SK-N-SH (cell line): Measurements from ENCODE around the gene BOD1. TPM values are rescaled to one million over a fixed set of nuclear protein-coding genes. Genes with fewer than 3 reads are reported as not detected.

ENCODE experiments used
- CTCF ChIA-PET: fragments of 300-600, 350-600 bp; formaldehyde crosslinking; extraction: SDS; loops from one replicate; lab custom pipeline; 2021; lab: Yijun Ruan, JAX
- POLR2A ChIA-PET: fragments of 350-600 bp; sonication (Branson Sonifier 250); formaldehyde crosslinking; extraction: SDS; loops from one replicate; lab custom pipeline; 2020; ENCODE audit warnings: antibody characterized with exemption, inconsistent platforms; lab: Yijun Ruan, JAX
- DNase-seq: peaks from one replicate; pipeline ENCODE4 v3.0.0; 2012
- H2AFZ ChIP-seq: fragments of 200-600 bp; sonication (generic); 2 replicates; pipeline ENCODE4 v1.8.1; 2016; ENCODE audit warnings: antibody characterized with exemption, mild to moderate bottlenecking, low read depth
- H3F3A ChIP-seq: fragments of 200-600 bp; sonication (generic); replicated peaks from 2 replicates; pipeline ENCODE3; 2016; ENCODE audit warnings: antibody characterized with exemption, mild to moderate bottlenecking; ENCODE audit not compliant: insufficient read depth
- H3K27ac ChIP-seq, 2 experiments: fragments of 200-500 bp in 1 of 2; fragments of 200-600 bp in 1 of 2; sonication (Bioruptor generic) in 1 of 2; sonication (generic), shearing (Covaris generic) in 1 of 2; 2 replicates each; pipeline versions ENCODE4 v1.5.1 to v1.6.1; 2014 to 2016; ENCODE audit warnings: low read depth in 2 of 2, inconsistent platforms in 1 of 2, low read length in 1 of 2, mild to moderate bottlenecking in 1 of 2, mixed read lengths in 1 of 2
- H3K27me3 ChIP-seq: fragments of 200-600 bp; sonication (generic), shearing (Covaris generic); 2 replicates; pipeline ENCODE4 v1.6.1; 2016; ENCODE audit warnings: mixed run types; ENCODE audit not compliant: insufficient read depth
- H3K36me3 ChIP-seq, 2 experiments: fragments of 200-500 bp in 1 of 2; fragments of 200-600 bp in 1 of 2; sonication (Bioruptor generic) in 1 of 2; sonication (generic) in 1 of 2; replicated peaks in 1 of 2; 2 replicates each; pipeline versions ENCODE3 to v1.5.1; 2014 to 2016; ENCODE audit warnings: low read length in 1 of 2, mild to moderate bottlenecking in 1 of 2; ENCODE audit not compliant: insufficient read depth in 2 of 2, control insufficient read depth in 1 of 2
- H3K4me1 ChIP-seq, 2 experiments: fragments of 200-500 bp in 1 of 2; fragments of 200-600 bp in 1 of 2; sonication (Bioruptor generic) in 1 of 2; sonication (generic), shearing (Covaris generic) in 1 of 2; 2 replicates each; pipeline versions ENCODE4 v1.5.1 to v1.6.1; 2014 to 2016; ENCODE audit warnings: low read depth in 1 of 2, low read length in 1 of 2, mixed run types in 1 of 2; ENCODE audit not compliant: insufficient read depth in 2 of 2, control insufficient read depth in 1 of 2
- H3K4me2 ChIP-seq: fragments of 200-600 bp; sonication (generic), shearing (Covaris generic); 2 replicates; pipeline ENCODE4 v1.6.1; 2017; ENCODE audit warnings: mixed run types
- H3K4me3 ChIP-seq, 2 experiments: fragments of 200-500 bp in 1 of 2; fragments of 200-600 bp in 1 of 2; sonication (Bioruptor generic) in 1 of 2; sonication (generic), shearing (Covaris generic) in 1 of 2; 2 replicates each; pipeline versions ENCODE4 v1.5.1 to v1.8.1; 2014 to 2016; ENCODE audit warnings: low read depth in 2 of 2, inconsistent platforms in 1 of 2, low read length in 1 of 2, mild to moderate bottlenecking in 1 of 2, mixed read lengths in 1 of 2, moderate library complexity in 1 of 2
- H3K79me2 ChIP-seq: fragments of 200-600 bp; sonication (generic); 2 replicates; pipeline ENCODE4 v1.8.1; 2017; ENCODE audit warnings: mild to moderate bottlenecking; ENCODE audit not compliant: insufficient read depth
- H3K9ac ChIP-seq: fragments of 200-600 bp; sonication (generic); 2 replicates; pipeline ENCODE4 v1.6.1; 2017; ENCODE audit warnings: mixed run types
- H3K9me2 ChIP-seq: fragments of 200-600 bp; sonication (generic); 2 replicates; pipeline ENCODE4 v1.6.1; 2017; ENCODE audit warnings: mixed run types
- H3K9me3 ChIP-seq: fragments of 200-600 bp; sonication (generic); 2 replicates; pipeline ENCODE4 v1.6.1; 2017; ENCODE audit warnings: mixed run types, mild to moderate bottlenecking, moderate library complexity
- H4K20me1 ChIP-seq: fragments of 200-600 bp; sonication (generic); 2 replicates; pipeline ENCODE4 v1.6.1; 2017; ENCODE audit warnings: mild to moderate bottlenecking, mixed run types; ENCODE audit not compliant: insufficient read depth
- CHD2 ChIP-seq: fragments of 150-350 bp; IDR thresholded peaks from 2 replicates; pipeline ENCODE4 v1.6.1; 2018; ENCODE audit warnings: low read length; ENCODE audit not compliant: partially characterized antibody
- CTCF ChIP-seq: fragments of 200-600 bp; sonication (generic); IDR thresholded peaks from 2 replicates; pipeline ENCODE4 v1.6.1; 2017; ENCODE audit warnings: antibody characterized with exemption, mild to moderate bottlenecking, moderate library complexity
- ELF1 ChIP-seq: IDR thresholded peaks from 2 replicates; pipeline ENCODE4 v1.4.0; 2012
- EP300 ChIP-seq, 2 experiments: IDR thresholded peaks; 2 replicates each; pipeline versions ENCODE4 v1.4.0 to v1.6.1; 2012; ENCODE audit warnings: borderline replicate concordance in 1 of 2, low read depth in 1 of 2, low read length in 1 of 2
- FOSL2 ChIP-seq: IDR thresholded peaks from 2 replicates; pipeline ENCODE4 v1.4.0; 2012; ENCODE audit warnings: low read depth, mild to moderate bottlenecking, moderate library complexity, borderline replicate concordance
- FOXJ3 ChIP-seq: sonication (generic); formaldehyde crosslinking; IDR thresholded peaks from 2 replicates; pipeline ENCODE4 v1.5.1; 2020; ENCODE audit warnings: mild to moderate bottlenecking, missing genetic modification reagents
- FOXM1 ChIP-seq: IDR thresholded peaks from 2 replicates; pipeline ENCODE4 v1.4.0; 2012; ENCODE audit warnings: low read depth, mild to moderate bottlenecking
- GABPA ChIP-seq: IDR thresholded peaks from 2 replicates; pipeline ENCODE4 v1.4.0; 2012; ENCODE audit warnings: low read depth, mild to moderate bottlenecking
- IRF3 ChIP-seq: fragments of 150-350 bp; IDR thresholded peaks from 2 replicates; pipeline ENCODE4 v1.6.1; 2016; ENCODE audit warnings: mild to moderate bottlenecking, low read depth, low read length
- JUND ChIP-seq: IDR thresholded peaks from 2 replicates; pipeline ENCODE4 v1.4.0; 2012
- MAX ChIP-seq: IDR thresholded peaks from 2 replicates; pipeline ENCODE4 v1.4.0; 2012; ENCODE audit warnings: low read depth
- MEF2A ChIP-seq: IDR thresholded peaks from 2 replicates; pipeline ENCODE4 v1.4.0; 2012; ENCODE audit warnings: low read depth, borderline replicate concordance
- NRF1 ChIP-seq: IDR thresholded peaks from 2 replicates; pipeline ENCODE4 v1.6.1; 2012; ENCODE audit warnings: low read depth, mild to moderate bottlenecking, low read length
- RFX5 ChIP-seq: IDR thresholded peaks from 2 replicates; pipeline ENCODE4 v1.6.1; 2012; ENCODE audit warnings: mild to moderate bottlenecking, improper control_type of control experiment, low read length
- RXRA ChIP-seq: IDR thresholded peaks from 2 replicates; pipeline ENCODE4 v1.4.0; 2012; ENCODE audit warnings: low read depth, mild to moderate bottlenecking, borderline replicate concordance
- SMC3 ChIP-seq: IDR thresholded peaks from 2 replicates; pipeline ENCODE4 v1.6.1; 2012; ENCODE audit warnings: low read depth, low read length, improper control_type of control experiment
- TAF1 ChIP-seq: IDR thresholded peaks from 2 replicates; pipeline ENCODE4 v1.6.1; 2012; ENCODE audit warnings: low read depth, mild to moderate bottlenecking, low read length, moderate library complexity, borderline replicate concordance
- TCF12 ChIP-seq: IDR thresholded peaks from 2 replicates; pipeline ENCODE4 v1.4.0; 2012
- TEAD4 ChIP-seq: IDR thresholded peaks from 2 replicates; pipeline ENCODE4 v1.4.0; 2012; ENCODE audit warnings: mild to moderate bottlenecking, borderline replicate concordance; ENCODE audit not compliant: insufficient read depth
- WGBS: methylation state at CpG from one replicate; pipeline ENCODE4 v1.1.6; 2017; ENCODE audit warnings: low lambda C conversion rate; 5-methylcytosine and 5-hydroxymethylcytosine counted together
- polyA plus RNA-seq, 3 experiments: library from polyadenylated mRNA; depleted of rRNA; stranded (reverse); fragments of >200 nt; gene quantifications; 2 replicates each; pipeline ENCODE4 v1.2.3, GENCODE V29; 2012
- TF ChIP-seq, protein P1 (sequence below): IDR thresholded peaks from 2 replicates; pipeline ENCODE4 v1.4.0; 2012; ENCODE audit warnings: low read depth, borderline replicate concordance

Gene BOD1
- polyA plus RNA-seq, 1 of the 3 experiments (the other 2 are of a cell fraction), result 45.3 TPM

GRCh38 chr5:173640156-173640804 is 23.8 kb upstream of the BOD1 start:
- Histone ChIP-seq H3K9me2 (no peaks in the 10 kb centered on the region), H3K27me3 (no peaks in the 10 kb centered on the region; the same call in 1 of the 2 replicates), H3K9me3 (no peaks in the 10 kb centered on the region), H3K27ac (no peak overlapping the region), H3K36me3 (no peaks in the 10 kb centered on the region), H3K4me1 (peaks cover 0 to 28% of the 10 kb centered on the region in 2 experiments; a peak in 1 of 4 replicates), H2AFZ (no peak overlapping the region), H3K4me3 (no peak overlapping the region), H3K79me2 (no peaks in the 10 kb centered on the region), H4K20me1 (no peaks in the 10 kb centered on the region), H3F3A (no peaks in the 10 kb centered on the region), H3K9ac (no peak overlapping the region), H3K4me2 (no peak overlapping the region)
- 42% methylated on average over 4 of the region's 4 CpGs for WGBS
- POLR2A ChIA-PET, result no interaction called here
- no peak for DNase-seq
- no peak for TF ChIP-seq IRF3
- 0 out of 2 replicates have a peak, but pooled peaks have one; percentile 15 for TF ChIP-seq CTCF
- CTCF ChIA-PET, result interaction anchor here (1.0 to 2.2 kb wide), 2 partner anchors 11 to 333 kb away, joined by 3 to 8 read pairs; no protein-coding TSS in a partner anchor

DNA sequence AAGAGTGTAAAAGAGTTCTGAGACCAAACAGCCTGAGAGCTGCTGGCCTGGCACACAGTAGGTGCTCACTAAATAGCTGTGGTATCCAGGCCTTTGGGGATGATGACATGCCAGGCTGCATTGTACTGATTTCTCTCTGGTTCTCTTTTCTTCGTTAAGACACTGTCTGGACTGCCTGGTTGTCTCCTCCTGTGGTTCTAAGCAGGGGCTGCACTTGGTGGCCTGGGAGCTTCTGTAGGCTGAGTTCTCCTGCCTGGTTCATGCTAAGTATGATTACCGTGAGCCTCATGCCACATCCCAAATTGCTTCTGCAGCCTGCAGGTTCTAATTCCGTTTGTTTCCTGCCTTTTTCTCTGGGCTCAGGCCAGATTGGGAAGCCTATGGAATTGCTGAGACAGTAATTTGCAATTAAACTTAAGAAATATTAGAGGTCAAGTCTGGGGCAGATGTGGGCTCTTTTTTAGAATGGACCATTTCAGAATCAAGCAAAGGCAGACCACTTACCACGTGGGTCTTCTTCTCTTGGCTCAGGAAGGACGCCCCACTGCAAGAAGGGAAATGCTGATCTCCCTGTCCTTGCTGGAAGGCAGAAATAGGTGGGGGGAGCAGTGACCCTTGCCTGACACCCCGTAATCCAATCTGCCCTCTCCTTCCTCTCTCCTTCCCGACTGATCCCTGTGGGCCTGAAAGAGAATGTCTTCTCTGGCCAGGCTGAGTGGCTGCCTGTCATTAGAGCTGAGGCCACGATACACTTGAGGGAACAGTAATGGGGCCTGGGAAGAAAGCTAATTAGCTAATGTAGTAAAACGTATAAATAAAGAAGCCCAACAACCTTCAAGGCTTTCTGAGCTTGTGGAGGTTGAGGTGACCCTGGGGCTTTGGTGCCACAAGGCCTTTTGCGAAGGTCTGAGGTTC is 21.9 kb upstream of the BOD1 start:
- Histone ChIP-seq H3K4me3 (no peak overlapping the region), H3F3A (no peaks in the 10 kb centered on the region), H3K9ac (no peak overlapping the region), H3K27ac (no peak overlapping the region; a peak in 1 of 4 replicates), H3K4me1 (peaks cover 0 to 13% of the 10 kb centered on the region in 2 experiments; a peak in 1 of 4 replicates), H3K9me3 (no peaks in the 10 kb centered on the region), H2AFZ (no peak overlapping the region), H3K79me2 (no peaks in the 10 kb centered on the region), H4K20me1 (no peaks in the 10 kb centered on the region), H3K36me3 (no peaks in the 10 kb centered on the region), H3K9me2 (no peaks in the 10 kb centered on the region), H3K27me3 (no peaks in the 10 kb centered on the region; the same call in 1 of the 2 replicates), H3K4me2 (no peak overlapping the region)
- 60% methylated on average over 10 of the region's 10 CpGs for WGBS
- POLR2A ChIA-PET, result no interaction called here
- no peak for DNase-seq
- CTCF ChIA-PET, result interaction anchor here (1.0 to 2.2 kb wide), 2 partner anchors 9 to 288 kb away, joined by 3 to 8 read pairs; no protein-coding TSS in a partner anchor
- TF ChIP-seq CHD2 (no peak), FOXJ3 (CRISPR knock-in tag) (no peak), CTCF (no peak), MEF2A (no peak), EP300 (IDR thresholded peaks at IDR 0.05; ENCODE audit: borderline replicate concordance in 1 of 2, low read depth in 1 of 2, low read length in 1 of 2) (no peak), JUND (no peak), TAF1 (no peak), TEAD4 (no peak), FOSL2 (no peak), SMC3 (no peak), RXRA (no peak), NRF1 (no peak), RFX5 (no peak), TCF12 (no peak), FOXM1 (no peak), MAX (no peak), ELF1 (no peak), GABPA (no peak)
- TF ChIP-seq, protein P1, sequence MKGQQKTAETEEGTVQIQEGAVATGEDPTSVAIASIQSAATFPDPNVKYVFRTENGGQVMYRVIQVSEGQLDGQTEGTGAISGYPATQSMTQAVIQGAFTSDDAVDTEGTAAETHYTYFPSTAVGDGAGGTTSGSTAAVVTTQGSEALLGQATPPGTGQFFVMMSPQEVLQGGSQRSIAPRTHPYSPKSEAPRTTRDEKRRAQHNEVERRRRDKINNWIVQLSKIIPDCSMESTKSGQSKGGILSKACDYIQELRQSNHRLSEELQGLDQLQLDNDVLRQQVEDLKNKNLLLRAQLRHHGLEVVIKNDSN, result no peak
